HG03139 (cell line): ENCODE measurements around the gene NTN4.
"Not testable (repeated sequence)": the region's sequence is repeated elsewhere in the genome, so short reads cannot be mapped to it uniquely, and the experiment has no call there.

Source experiments
- ATAC-seq: cut with Tn5 transposase; IDR thresholded peaks from one replicate; pipeline ENCODE4 v1.9.1; 2021; ENCODE audit not compliant: unreplicated experiment

NTN4 gene

GRCh38 chr12:95790033-95790916, at the start of gene NTN4:
NTN4 (minus strand) TSS chr12:95790764; CDS start chr12:95790309, 455 bp downstream.
- ATAC-seq: no peak

GRCh38 chr12:95838125-95838524, 47.6 kb upstream of the NTN4 start:
- ATAC-seq: no peak

GRCh38 chr12:95837240-95838038, 46.9 kb upstream of the NTN4 start:
- ATAC-seq: no peak

- ATAC-seq: no peak
These were observed 46.2 kb upstream of the NTN4 start for GRCh38 chr12:95836630-95837239.

- no peak for ATAC-seq
These were observed 45.6 kb upstream of the NTN4 start for GRCh38 chr12:95836185-95836609.

GRCh38 chr12:95834572-95834971, 44.0 kb upstream of the NTN4 start:
- ATAC-seq: no peak

- ATAC-seq: no peak
These were observed 39.9 kb upstream of the NTN4 start for GRCh38 chr12:95830335-95831089.

GRCh38 chr12:95829395-95829794, 38.8 kb upstream of the NTN4 start:
- no peak for ATAC-seq

- no peak for ATAC-seq
These were observed 29.6 kb upstream of the NTN4 start for GRCh38 chr12:95820096-95820703.

- ATAC-seq: no peak
These were observed 25.2 kb upstream of the NTN4 start for GRCh38 chr12:95815632-95816212.

GRCh38 chr12:95812155-95812554, 21.6 kb upstream of the NTN4 start:
- ATAC-seq: not testable (repeated sequence)

- ATAC-seq: no peak
These were observed 19.8 kb upstream of the NTN4 start for GRCh38 chr12:95810411-95810810.

- ATAC-seq: no peak
These were observed 18.6 kb upstream of the NTN4 start for GRCh38 chr12:95809000-95809680.

GRCh38 chr12:95808146-95808545, 17.6 kb upstream of the NTN4 start:
- ATAC-seq: no peak

GRCh38 chr12:95805864-95806671, 15.5 kb upstream of the NTN4 start:
- ATAC-seq: no peak

GRCh38 chr12:95804291-95804690, 13.7 kb upstream of the NTN4 start:
- ATAC-seq: no peak

- ATAC-seq: no peak
These were observed 13.3 kb upstream of the NTN4 start for GRCh38 chr12:95803817-95804216.

- ATAC-seq: no peak
These were observed 12.1 kb upstream of the NTN4 start for GRCh38 chr12:95802482-95803270.
